ENCODE data around the gene TIGD6.
"Not testable (repeated sequence)": the region's sequence is repeated elsewhere in the genome, so short reads cannot be mapped to it uniquely, and the experiment has no call there.

The TIGD6 gene

GRCh38 chr5:149943177-149943949 is 57.1 kb downstream of the TIGD6 start:
- FAIRE-seq; DNase-seq (ENCODE audit: insufficient read length, low spot score): not testable (repeated sequence)

All from GM19239 (cell line).